ENCODE data around the gene FAM76B. TPM values are rescaled to one million over a fixed set of nuclear protein-coding genes. Genes with fewer than 3 reads are reported as not detected.
"Not testable (repeated sequence)": the region's sequence is repeated elsewhere in the genome, so short reads cannot be mapped to it uniquely, and the experiment has no call there.

FAM76B gene
- total RNA-seq, 1 donor from 2014 or later: 49.8 TPM

- Mint-ChIP-seq H3K9me3 (ENCODE audit: low read depth) (no peaks in the 10 kb centered on the region), H3K36me3 (ENCODE audit: insufficient read depth) (peaks cover 14% of the 10 kb centered on the region), H3K4me1 (ENCODE audit: low read depth) (no peaks in the 10 kb centered on the region), H3K4me3 (ENCODE audit: low read depth) (no peak overlapping the region), H3K27me3 (no peaks in the 10 kb centered on the region), H3K27ac (no peak overlapping the region)
- no peak for TF ChIP-seq CTCF (IDR thresholded peaks at IDR 0.05; ENCODE audit: unreplicated experiment)
- DNase-seq (ENCODE audit: low spot score, unreplicated experiment): no peak
Observed at GRCh38 chr11:95831198-95831883, 41.8 kb upstream of the FAM76B start.

- Mint-ChIP-seq H3K4me3 (ENCODE audit: low read depth) (no peak overlapping the region), H3K27ac (peak overlapping the region; percentile 3), H3K9me3 (ENCODE audit: low read depth) (no peaks in the 10 kb centered on the region), H3K27me3 (no peaks in the 10 kb centered on the region), H3K4me1 (ENCODE audit: low read depth) (no peaks in the 10 kb centered on the region), H3K36me3 (ENCODE audit: insufficient read depth) (peaks cover 18% of the 10 kb centered on the region)
- DNase-seq (ENCODE audit: low spot score, unreplicated experiment): no peak
- TF ChIP-seq CTCF (IDR thresholded peaks at IDR 0.05; ENCODE audit: unreplicated experiment): no peak
Observed at GRCh38 chr11:95829580-95830259, 40.1 kb upstream of the FAM76B start.

- no peaks in the 10 kb centered on the region for H3K4me1 Mint-ChIP-seq (ENCODE audit: low read depth)
- H3K36me3 Mint-ChIP-seq (ENCODE audit: insufficient read depth): peaks cover 18% of the 10 kb centered on the region
- no peak for TF ChIP-seq CTCF (IDR thresholded peaks at IDR 0.05; ENCODE audit: unreplicated experiment)
- no peak for DNase-seq (ENCODE audit: low spot score, unreplicated experiment)
- no peaks in the 10 kb centered on the region for H3K27me3 Mint-ChIP-seq
- no peak overlapping the region for H3K27ac Mint-ChIP-seq
- no peak overlapping the region for H3K4me3 Mint-ChIP-seq (ENCODE audit: low read depth)
- no peaks in the 10 kb centered on the region for H3K9me3 Mint-ChIP-seq (ENCODE audit: low read depth)
Observed at GRCh38 chr11:95827696-95828095, 38.1 kb upstream of the FAM76B start.

GRCh38 chr11:95821640-95822039 is 32.1 kb upstream of the FAM76B start:
- Mint-ChIP-seq H3K4me3 (ENCODE audit: low read depth) (no peak overlapping the region), H3K27me3 (no peaks in the 10 kb centered on the region), H3K27ac (no peak overlapping the region), H3K9me3 (ENCODE audit: low read depth) (no peaks in the 10 kb centered on the region), H3K4me1 (ENCODE audit: low read depth) (no peaks in the 10 kb centered on the region), H3K36me3 (ENCODE audit: insufficient read depth) (peaks cover 30% of the 10 kb centered on the region)
- TF ChIP-seq CTCF (IDR thresholded peaks at IDR 0.05; ENCODE audit: unreplicated experiment): no peak
- DNase-seq (ENCODE audit: low spot score, unreplicated experiment): no peak

GRCh38 chr11:95816037-95816436 is 26.5 kb upstream of the FAM76B start:
- H3K36me3 Mint-ChIP-seq (ENCODE audit: insufficient read depth): peaks cover 28% of the 10 kb centered on the region

GRCh38 chr11:95811052-95811451 is 21.5 kb upstream of the FAM76B start:
- not testable (repeated sequence) for H3K4me1 Mint-ChIP-seq (ENCODE audit: low read depth); H3K4me3 Mint-ChIP-seq (ENCODE audit: low read depth); H3K27me3 Mint-ChIP-seq; H3K27ac Mint-ChIP-seq; DNase-seq (ENCODE audit: low spot score, unreplicated experiment)
- H3K36me3 Mint-ChIP-seq (ENCODE audit: insufficient read depth): peaks cover 59% of the 10 kb centered on the region
- peaks cover 32% of the 10 kb centered on the region for H3K9me3 Mint-ChIP-seq (ENCODE audit: low read depth)

More at GRCh38 chr11:95816037-95816436, 26.5 kb upstream of the FAM76B start:
- Mint-ChIP-seq H3K27me3 (no peaks in the 10 kb centered on the region), H3K9me3 (ENCODE audit: low read depth) (no peaks in the 10 kb centered on the region), H3K4me3 (ENCODE audit: low read depth) (no peak overlapping the region), H3K27ac (no peak overlapping the region), H3K4me1 (ENCODE audit: low read depth) (no peaks in the 10 kb centered on the region)
- no peak for DNase-seq (ENCODE audit: low spot score, unreplicated experiment)
- no peak for TF ChIP-seq CTCF (IDR thresholded peaks at IDR 0.05; ENCODE audit: unreplicated experiment)

- H3K4me1 Mint-ChIP-seq (ENCODE audit: low read depth); H3K27me3 Mint-ChIP-seq; H3K27ac Mint-ChIP-seq; H3K4me3 Mint-ChIP-seq (ENCODE audit: low read depth); DNase-seq (ENCODE audit: low spot score, unreplicated experiment): not testable (repeated sequence)
- peaks cover 34% of the 10 kb centered on the region for H3K9me3 Mint-ChIP-seq (ENCODE audit: low read depth)
- H3K36me3 Mint-ChIP-seq (ENCODE audit: insufficient read depth): peaks cover 70% of the 10 kb centered on the region
Observed at GRCh38 chr11:95806464-95806863, 16.9 kb upstream of the FAM76B start.
